Measurements from ENCODE around the gene HOXC13.

HOXC13 gene

DNA sequence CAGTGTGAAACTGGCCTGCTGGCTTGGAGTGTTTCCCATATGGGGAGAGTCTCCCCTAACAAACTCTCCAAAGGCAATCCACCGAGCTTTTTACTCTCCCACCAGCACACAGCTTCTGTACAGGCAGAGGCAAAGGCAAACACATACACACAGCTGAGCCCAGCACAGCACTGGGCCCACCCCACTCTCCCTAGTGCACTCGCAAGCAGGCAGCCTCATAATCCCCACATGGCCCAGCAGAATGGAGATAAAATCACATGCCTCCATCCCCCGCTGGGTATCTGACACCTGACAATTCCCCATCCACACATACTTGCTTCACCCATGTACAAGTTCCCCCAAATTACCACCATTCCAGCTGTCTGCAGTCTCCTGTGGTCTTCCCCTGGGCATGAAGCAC lies 19.5 kb downstream of the HOXC13 start:
- Histone ChIP-seq H3K9ac (ENCODE audit: low read depth, low read length) (no peak overlapping the region), H3K9me3 (ENCODE audit: insufficient read depth, low read depth, low read length) (no peaks in the 10 kb centered on the region), H3K27me3 (ENCODE audit: insufficient read depth, low read length) (peaks cover 100% of the 10 kb centered on the region), H3K4me3 (ENCODE audit: low read length) (no peak overlapping the region), H3K4me1 (ENCODE audit: insufficient read depth, low read length) (no peaks in the 10 kb centered on the region), H3K36me3 (ENCODE audit: insufficient read depth, low read length) (no peaks in the 10 kb centered on the region), H3K27ac (ENCODE audit: low read depth, low read length) (no peak overlapping the region)
- 47% methylated on average over 3 of the region's 3 CpGs for WGBS

DNA sequence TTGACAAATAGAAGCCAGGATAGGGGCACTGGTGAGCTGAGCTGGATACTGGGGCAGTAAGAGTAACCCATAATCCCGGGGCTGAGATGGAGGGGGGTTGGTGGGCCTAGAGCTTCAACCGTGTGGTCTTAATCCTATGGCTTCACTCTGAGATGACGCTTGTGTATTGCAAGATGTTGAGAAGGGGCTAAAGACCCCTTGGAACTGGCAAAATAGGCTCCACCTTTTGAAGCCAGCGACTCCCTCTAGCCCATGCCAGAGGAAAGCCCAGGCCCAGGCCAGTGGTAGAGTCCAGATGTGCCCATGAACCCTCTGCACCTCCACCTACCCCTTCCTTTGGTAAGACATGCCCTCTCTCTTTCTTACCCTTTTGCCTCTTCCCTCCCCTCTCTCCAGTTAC lies 20.7 kb downstream of the HOXC13 start:
- Histone ChIP-seq H3K27me3 (ENCODE audit: insufficient read depth, low read length) (peaks cover 100% of the 10 kb centered on the region), H3K4me1 (ENCODE audit: insufficient read depth, low read length) (no peaks in the 10 kb centered on the region), H3K36me3 (ENCODE audit: insufficient read depth, low read length) (no peaks in the 10 kb centered on the region), H3K9me3 (ENCODE audit: insufficient read depth, low read depth, low read length) (no peaks in the 10 kb centered on the region), H3K9ac (ENCODE audit: low read depth, low read length) (no peak overlapping the region), H3K4me3 (ENCODE audit: low read length) (no peak overlapping the region), H3K27ac (ENCODE audit: low read depth, low read length) (no peak overlapping the region)
- WGBS: 41% methylated on average over 4 of the region's 4 CpGs

DNA sequence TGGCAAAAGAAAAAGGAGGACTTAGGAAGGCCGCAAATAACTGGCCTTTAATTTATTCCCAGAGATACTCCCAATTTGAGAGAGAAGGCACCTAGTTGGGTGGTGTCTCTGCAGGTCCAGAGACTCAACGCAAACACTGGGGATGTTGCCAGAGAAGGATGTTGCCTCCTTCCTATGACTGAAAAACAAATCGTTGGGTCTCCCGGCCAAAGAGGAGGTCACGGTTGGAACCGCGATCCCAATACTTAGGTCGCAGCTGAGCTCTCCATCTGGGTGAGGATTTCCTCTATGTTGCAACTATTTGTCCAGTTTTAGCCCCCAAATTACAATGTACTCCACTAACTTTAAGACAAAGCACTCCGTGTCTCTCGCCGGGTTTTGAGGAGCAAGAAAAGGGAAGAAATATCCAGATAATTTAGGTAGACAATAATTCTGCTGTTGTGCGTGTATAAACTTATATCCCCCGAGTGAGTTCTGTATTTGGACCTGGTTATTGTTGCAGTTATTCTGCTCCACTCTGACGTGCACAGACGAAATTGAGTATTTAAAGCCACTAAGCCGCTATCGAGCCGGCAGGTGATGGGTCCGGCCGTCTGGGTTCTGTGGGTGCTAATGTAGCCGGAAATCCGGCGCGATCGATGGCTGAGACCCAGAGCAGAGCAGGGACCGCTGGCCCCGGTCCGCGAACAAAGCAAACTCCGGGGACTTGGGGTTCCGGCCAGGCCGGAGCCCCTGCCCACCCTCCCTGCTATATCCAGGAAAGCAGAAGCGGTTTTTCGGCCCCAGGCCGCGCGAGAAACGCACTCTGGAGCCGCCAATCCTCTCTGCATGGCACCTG lies 21.8 kb downstream of the HOXC13 start:
- H3K27ac ChIP-seq (ENCODE audit: low read depth, low read length): no peak overlapping the region
- H3K9ac ChIP-seq (ENCODE audit: low read depth, low read length): no peak overlapping the region
- H3K36me3 ChIP-seq (ENCODE audit: insufficient read depth, low read length): no peaks in the 10 kb centered on the region
- no peaks in the 10 kb centered on the region for H3K9me3 ChIP-seq (ENCODE audit: insufficient read depth, low read depth, low read length)
- 37% methylated on average over 39 of the region's 39 CpGs for WGBS
- no peak overlapping the region for H3K4me3 ChIP-seq (ENCODE audit: low read length)
- peaks cover 100% of the 10 kb centered on the region for H3K27me3 ChIP-seq (ENCODE audit: insufficient read depth, low read length)
- H3K4me1 ChIP-seq (ENCODE audit: insufficient read depth, low read length): no peaks in the 10 kb centered on the region

DNA sequence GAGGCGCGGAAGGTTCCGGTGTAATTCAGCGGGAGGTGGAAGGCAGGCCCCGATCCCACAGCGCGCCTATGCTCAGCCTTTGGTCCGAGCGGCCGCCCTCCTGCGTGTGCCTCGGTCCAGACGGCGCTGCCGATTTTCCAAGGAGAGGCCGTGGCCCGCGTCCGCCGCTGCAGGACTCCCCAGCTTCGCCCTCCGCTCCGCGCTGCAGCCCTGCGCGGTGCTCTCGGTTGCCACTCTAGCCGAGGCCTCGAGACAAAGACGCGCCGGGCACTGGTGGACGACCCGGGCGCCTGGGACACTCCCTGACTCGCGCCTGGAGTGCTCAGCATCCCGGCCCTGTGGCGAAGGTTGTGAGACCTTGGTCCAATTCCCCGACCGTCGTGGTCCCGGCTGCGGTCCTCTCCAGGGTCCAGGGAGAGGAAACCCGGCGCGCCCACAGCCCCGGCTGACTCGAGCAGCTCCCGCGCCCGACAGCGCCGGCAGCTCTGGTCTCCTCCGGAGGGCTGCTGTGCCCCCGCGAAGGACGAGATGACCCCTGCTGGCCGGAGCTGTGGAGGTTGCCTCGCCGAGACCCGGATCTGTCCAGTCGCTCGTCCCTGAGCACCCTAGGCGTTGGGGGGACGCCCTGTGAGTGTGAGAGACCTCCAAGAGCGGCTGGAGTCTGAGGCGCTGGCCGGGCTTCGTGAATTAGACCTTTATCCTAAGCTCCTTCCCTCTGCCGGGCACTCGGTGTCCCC lies 22.6 kb downstream of the HOXC13 start:
- 7% methylated on average over 72 of the region's 72 CpGs for WGBS
- peaks cover 100% of the 10 kb centered on the region for H3K27me3 ChIP-seq (ENCODE audit: insufficient read depth, low read length)
- H3K9me3 ChIP-seq (ENCODE audit: insufficient read depth, low read depth, low read length): no peaks in the 10 kb centered on the region
- no peak overlapping the region for H3K27ac ChIP-seq (ENCODE audit: low read depth, low read length)
- no peaks in the 10 kb centered on the region for H3K4me1 ChIP-seq (ENCODE audit: insufficient read depth, low read length)
- no peaks in the 10 kb centered on the region for H3K36me3 ChIP-seq (ENCODE audit: insufficient read depth, low read length)
- H3K4me3 ChIP-seq (ENCODE audit: low read length): no peak overlapping the region
- H3K9ac ChIP-seq (ENCODE audit: low read depth, low read length): no peak overlapping the region

DNA sequence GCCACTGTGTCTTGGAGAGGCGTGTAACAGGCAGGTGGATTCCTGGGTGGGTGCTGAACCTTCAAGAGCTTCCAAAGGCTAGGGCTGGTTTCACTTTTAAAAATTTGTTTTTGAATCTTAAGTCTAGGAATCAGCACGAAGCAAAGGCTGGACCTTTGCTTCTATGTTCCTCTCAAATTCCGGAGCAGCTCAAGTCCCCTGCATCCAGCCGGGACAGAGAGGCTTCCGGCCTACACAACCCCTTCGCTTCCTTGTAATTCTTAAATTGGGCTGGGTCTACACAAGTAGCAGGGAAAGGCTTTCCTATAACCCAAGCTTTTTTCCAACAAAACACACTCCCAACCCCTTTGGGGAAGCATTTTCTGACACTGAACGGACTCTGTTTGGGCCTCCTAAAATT lies 24.4 kb downstream of the HOXC13 start:
- Histone ChIP-seq H3K27ac (ENCODE audit: low read depth, low read length) (no peak overlapping the region), H3K27me3 (ENCODE audit: insufficient read depth, low read length) (peaks cover 100% of the 10 kb centered on the region), H3K9ac (ENCODE audit: low read depth, low read length) (no peak overlapping the region), H3K4me1 (ENCODE audit: insufficient read depth, low read length) (no peaks in the 10 kb centered on the region), H3K9me3 (ENCODE audit: insufficient read depth, low read depth, low read length) (no peaks in the 10 kb centered on the region), H3K36me3 (ENCODE audit: insufficient read depth, low read length) (no peaks in the 10 kb centered on the region), H3K4me3 (ENCODE audit: low read length) (no peak overlapping the region)
- 41% methylated on average over 7 of the region's 7 CpGs for WGBS

DNA sequence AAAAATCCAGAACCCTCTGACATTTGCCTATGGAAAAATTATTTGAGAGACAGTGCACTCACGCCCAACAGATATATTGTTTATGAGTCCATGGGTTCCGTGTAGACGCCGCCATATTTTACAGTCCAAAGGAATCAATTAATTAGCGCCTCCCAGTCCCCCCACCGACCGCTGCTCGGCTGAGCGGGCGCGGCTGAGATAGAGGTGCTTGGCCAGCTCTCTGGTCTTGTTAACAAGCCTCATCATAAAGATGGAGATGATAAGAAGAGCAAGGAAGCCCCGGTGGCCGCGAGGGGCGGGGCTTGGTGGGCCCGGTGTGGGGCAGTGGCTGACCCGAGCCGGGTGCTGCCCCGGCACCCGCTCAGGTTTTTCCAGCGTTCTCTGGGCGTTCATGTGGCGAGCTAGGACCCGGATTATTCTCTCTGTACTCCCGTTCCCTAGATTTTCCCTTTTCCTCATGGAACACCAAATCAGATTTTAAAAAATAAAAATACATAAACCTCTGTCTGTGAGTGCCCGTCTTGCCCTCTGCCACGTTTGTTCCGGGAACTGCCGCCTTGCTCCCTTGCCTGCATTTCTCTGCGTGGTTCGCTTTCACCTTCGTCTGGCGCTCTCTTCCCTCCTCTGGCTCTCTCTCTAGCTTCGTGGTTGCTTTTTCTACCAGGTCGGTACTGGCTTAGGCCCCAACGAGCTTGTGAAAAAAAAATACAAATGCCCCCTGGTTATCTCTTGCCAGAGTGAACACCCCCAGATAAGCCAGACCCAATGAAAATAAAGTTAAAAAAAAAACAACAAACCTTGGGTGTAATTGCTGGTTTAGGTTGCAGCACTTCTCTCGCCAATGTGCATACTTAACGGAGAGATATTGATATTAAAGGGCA lies 25.0 kb downstream of the HOXC13 start:
- H3K36me3 ChIP-seq (ENCODE audit: insufficient read depth, low read length): no peaks in the 10 kb centered on the region
- no peaks in the 10 kb centered on the region for H3K9me3 ChIP-seq (ENCODE audit: insufficient read depth, low read depth, low read length)
- H3K9ac ChIP-seq (ENCODE audit: low read depth, low read length): no peak overlapping the region
- H3K4me3 ChIP-seq (ENCODE audit: low read length): no peak overlapping the region
- no peak overlapping the region for H3K27ac ChIP-seq (ENCODE audit: low read depth, low read length)
- H3K4me1 ChIP-seq (ENCODE audit: insufficient read depth, low read length): no peaks in the 10 kb centered on the region
- H3K27me3 ChIP-seq (ENCODE audit: insufficient read depth, low read length): peaks cover 100% of the 10 kb centered on the region
- WGBS: 14% methylated on average over 38 of the region's 38 CpGs

DNA sequence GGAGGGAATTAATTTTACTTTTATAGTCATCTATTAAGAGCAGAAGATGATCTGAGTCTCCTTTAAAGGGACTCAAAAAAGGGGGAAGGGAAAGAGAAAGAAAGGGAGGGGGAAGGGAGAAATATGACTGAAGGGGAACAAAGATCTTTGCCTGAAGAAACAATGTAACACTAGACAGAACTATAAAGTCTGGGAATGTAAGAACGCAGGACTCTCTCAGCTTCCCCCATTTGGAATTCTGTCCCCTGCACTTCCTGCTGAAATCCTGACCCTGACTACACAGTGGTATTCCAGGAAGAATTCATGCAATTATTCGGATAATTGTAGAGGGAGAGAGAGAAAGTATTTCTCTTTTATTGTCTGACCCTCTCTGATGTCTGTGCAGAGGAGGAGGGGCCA lies 25.7 kb downstream of the HOXC13 start:
- WGBS: 13% methylated on average over 2 of the region's 2 CpGs
- H3K27ac ChIP-seq (ENCODE audit: low read depth, low read length): no peak overlapping the region
- no peaks in the 10 kb centered on the region for H3K4me1 ChIP-seq (ENCODE audit: insufficient read depth, low read length)
- no peak overlapping the region for H3K9ac ChIP-seq (ENCODE audit: low read depth, low read length)
- no peaks in the 10 kb centered on the region for H3K36me3 ChIP-seq (ENCODE audit: insufficient read depth, low read length)
- no peaks in the 10 kb centered on the region for H3K9me3 ChIP-seq (ENCODE audit: insufficient read depth, low read depth, low read length)
- H3K4me3 ChIP-seq (ENCODE audit: low read length): no peak overlapping the region
- peaks cover 100% of the 10 kb centered on the region for H3K27me3 ChIP-seq (ENCODE audit: insufficient read depth, low read length)

DNA sequence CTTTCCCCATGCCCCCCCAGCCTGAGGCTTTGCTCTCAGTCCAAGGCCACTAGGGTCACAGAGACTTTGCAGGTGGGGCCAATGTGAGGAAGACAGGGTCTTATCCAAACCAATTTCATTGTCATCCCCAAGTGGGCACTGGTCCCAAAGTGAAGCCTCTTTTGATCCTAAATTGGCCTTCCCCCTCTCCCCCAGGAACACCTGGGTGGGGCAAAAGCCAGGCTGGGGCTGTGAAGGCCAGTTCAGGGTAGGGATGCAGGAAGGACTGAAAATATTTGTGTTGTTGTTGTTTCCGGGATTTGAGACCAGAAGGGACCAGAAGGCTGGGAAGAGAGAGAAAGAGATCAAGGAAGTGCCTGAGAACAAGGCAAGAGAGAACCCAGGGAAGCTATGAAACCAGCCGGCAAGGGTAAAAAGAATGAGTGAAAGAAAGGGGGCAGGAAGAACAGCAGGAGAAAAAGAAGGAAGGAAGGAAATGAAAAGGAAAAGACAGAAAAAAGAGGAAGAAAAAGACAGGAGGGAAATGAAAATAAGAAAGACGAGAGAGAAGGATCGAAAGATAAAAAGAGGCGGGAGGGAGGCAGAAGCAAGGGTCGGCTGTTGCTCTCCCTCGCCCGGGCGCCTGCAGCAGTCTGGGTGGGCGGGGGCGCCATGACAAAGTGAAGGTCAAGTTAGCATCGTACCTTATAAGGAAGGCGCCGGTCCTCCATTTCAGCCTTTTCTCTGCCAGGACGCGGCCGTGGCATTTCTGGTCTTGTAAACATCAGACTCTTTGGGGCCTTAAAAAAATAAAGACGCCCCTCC lies 26.9 kb downstream of the HOXC13 start:
- Histone ChIP-seq H3K9me3 (ENCODE audit: insufficient read depth, low read depth, low read length) (no peaks in the 10 kb centered on the region), H3K9ac (ENCODE audit: low read depth, low read length) (no peak overlapping the region), H3K27ac (ENCODE audit: low read depth, low read length) (no peak overlapping the region), H3K4me3 (ENCODE audit: low read length) (no peak overlapping the region; the same call in 1 of the 2 replicates), H3K27me3 (ENCODE audit: insufficient read depth, low read length) (peaks cover 100% of the 10 kb centered on the region), H3K4me1 (ENCODE audit: insufficient read depth, low read length) (no peaks in the 10 kb centered on the region), H3K36me3 (ENCODE audit: insufficient read depth, low read length) (no peaks in the 10 kb centered on the region)
- 2% methylated on average over 18 of the region's 18 CpGs for WGBS

DNA sequence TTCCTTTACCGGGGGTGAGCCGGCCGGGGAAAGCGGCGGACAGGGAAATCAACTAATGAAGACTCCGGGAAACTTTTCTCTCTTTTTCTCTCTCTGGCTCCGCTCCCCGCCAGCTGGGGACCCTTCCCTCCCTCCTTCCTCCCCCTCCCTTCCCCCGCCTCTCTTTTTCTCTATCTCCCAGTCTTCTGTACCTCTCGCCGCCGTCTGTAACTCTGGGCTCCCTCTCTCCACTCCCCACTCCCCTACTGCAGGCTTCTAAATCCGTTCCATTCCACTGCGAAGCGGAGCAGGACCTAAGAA lies 27.4 kb downstream of the HOXC13 start:
- H3K36me3 ChIP-seq (ENCODE audit: insufficient read depth, low read length): no peaks in the 10 kb centered on the region
- WGBS: under 1% methylated on average over 15 of the region's 15 CpGs
- no peak overlapping the region for H3K27ac ChIP-seq (ENCODE audit: low read depth, low read length)
- H3K9me3 ChIP-seq (ENCODE audit: insufficient read depth, low read depth, low read length): no peaks in the 10 kb centered on the region
- peaks cover 100% of the 10 kb centered on the region for H3K27me3 ChIP-seq (ENCODE audit: insufficient read depth, low read length)
- H3K4me1 ChIP-seq (ENCODE audit: insufficient read depth, low read length): no peaks in the 10 kb centered on the region
- no peak overlapping the region for H3K9ac ChIP-seq (ENCODE audit: low read depth, low read length)
- no peak overlapping the region; the same call in 1 of the 2 replicates for H3K4me3 ChIP-seq (ENCODE audit: low read length)

DNA sequence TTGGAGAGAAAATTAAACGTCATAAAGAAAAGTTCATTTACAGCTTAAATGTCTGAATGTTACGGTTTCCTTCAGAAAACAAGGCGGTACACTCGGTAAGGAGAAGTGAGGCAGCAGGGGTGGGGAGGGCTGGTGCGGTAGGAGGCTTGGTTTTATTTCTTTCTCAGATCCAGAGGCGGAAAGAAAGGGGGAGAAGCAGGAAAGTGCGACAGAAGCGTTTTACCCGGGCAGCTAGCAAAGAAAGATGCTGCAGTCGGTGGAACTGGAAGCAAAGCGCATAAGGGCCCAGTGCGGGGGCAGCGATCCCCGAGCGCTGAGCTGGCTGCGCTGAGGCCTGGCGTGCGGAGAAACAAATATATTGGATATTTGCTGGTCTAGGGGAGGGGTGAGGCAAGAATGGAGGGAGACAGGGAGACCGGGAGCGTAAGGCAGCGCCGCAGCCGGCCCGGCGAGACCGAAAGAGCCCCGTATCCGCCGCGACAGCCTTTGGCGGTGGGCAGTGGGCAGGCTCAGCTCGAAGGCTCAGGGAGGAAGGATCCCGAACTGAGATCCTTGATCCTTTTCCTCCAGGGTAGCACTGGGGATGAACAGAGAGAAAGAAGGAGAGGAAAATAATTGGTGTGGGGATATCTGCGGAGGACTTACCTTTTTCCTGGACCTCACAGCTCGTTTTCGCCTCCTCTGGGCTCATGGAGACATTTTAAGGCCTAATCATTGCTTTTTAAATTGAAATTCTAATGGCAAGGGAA lies 27.9 kb downstream of the HOXC13 start:
- 4% methylated on average over 36 of the region's 36 CpGs for WGBS
- Histone ChIP-seq H3K36me3 (ENCODE audit: insufficient read depth, low read length) (no peaks in the 10 kb centered on the region), H3K27me3 (ENCODE audit: insufficient read depth, low read length) (peaks cover 100% of the 10 kb centered on the region), H3K4me1 (ENCODE audit: insufficient read depth, low read length) (no peaks in the 10 kb centered on the region), H3K27ac (ENCODE audit: low read depth, low read length) (no peak overlapping the region), H3K4me3 (ENCODE audit: low read length) (no peak overlapping the region), H3K9me3 (ENCODE audit: insufficient read depth, low read depth, low read length) (no peaks in the 10 kb centered on the region), H3K9ac (ENCODE audit: low read depth, low read length) (no peak overlapping the region)
